Keratinocyte (primary cell): ENCODE data around the gene CISD3.

Experiments used
- CTCF ChIP-seq, 3 experiments: IDR thresholded peaks in 1 of 3; conservative IDR thresholded peaks in 1 of 3; optimal IDR thresholded peaks in 1 of 3; 2 replicates in 2 of 3; 3 replicates in 1 of 3; pipeline versions ENCODE3 to v1.5.1; 2011; ENCODE audit warnings: low read length in 3 of 3, mild to moderate bottlenecking in 3 of 3, moderate library complexity in 2 of 3, control low read depth in 1 of 3, inconsistent platforms in 1 of 3; ENCODE audit not compliant: insufficient read depth in 2 of 3; ENCODE audit errors: extremely low read depth in 1 of 3
- EZH2 ChIP-seq: IDR thresholded peaks from one replicate; pipeline ENCODE4 v1.6.1; 2012; ENCODE audit warnings: inconsistent platforms, mild to moderate bottlenecking, low read length, moderate library complexity

- TF ChIP-seq CTCF (optimal IDR thresholded peaks at IDR 0.05 in 1 of 3, IDR thresholded peaks at IDR 0.05 in 1 of 3, conservative IDR thresholded peaks at IDR 0.05 in 1 of 3; ENCODE audit: extremely low read depth in 1 of 3, insufficient read depth in 2 of 3, low read length in 3 of 3) (no peak), EZH2 (no peak)
Measured at GRCh38 chr17:38721802-38722201, 8.3 kb upstream of the CISD3 start.
